Keratinocyte (primary cell): ENCODE data around the gene PLS3. TPM values are rescaled to one million over a fixed set of nuclear protein-coding genes. Genes with fewer than 3 reads are reported as not detected.

ENCODE experiments used
- DNase-seq: peaks from one replicate; pipeline ENCODE4 v3.0.0-alpha.2; 2011; ENCODE audit warnings: low read depth, missing footprints, low spot score
- FAIRE-seq: peaks from 2 replicates; lab custom pipeline; 2011; peaks lifted over from hg19 to GRCh38; lab: Jason Lieb, UNC
- H2AFZ ChIP-seq: 2 replicates; pipeline ENCODE4 v1.6.0; 2012; ENCODE audit warnings: low read length, control low read depth, inconsistent platforms; ENCODE audit not compliant: control insufficient read depth
- H3K27ac ChIP-seq: 2 replicates; pipeline ENCODE4 v1.5.1; 2011; ENCODE audit warnings: low read length; ENCODE audit not compliant: control insufficient read depth, insufficient read depth
- H3K27me3 ChIP-seq: 3 replicates; pipeline ENCODE4 v1.6.0; 2011; ENCODE audit warnings: low read length; ENCODE audit not compliant: control insufficient read depth, insufficient read depth; ENCODE audit errors: extremely low read depth
- H3K36me3 ChIP-seq, 2 experiments: 2 replicates in 1 of 2; 3 replicates in 1 of 2; pipeline ENCODE4 v1.5.1; 2011; ENCODE audit warnings: low read length in 2 of 2, mild to moderate bottlenecking in 1 of 2; ENCODE audit not compliant: control insufficient read depth in 2 of 2, insufficient read depth in 2 of 2; ENCODE audit errors: extremely low read depth in 1 of 2
- H3K4me1 ChIP-seq: 3 replicates; pipeline ENCODE4 v1.5.1; 2011; ENCODE audit warnings: low read length; ENCODE audit not compliant: control insufficient read depth, insufficient read depth; ENCODE audit errors: extremely low read depth
- H3K4me2 ChIP-seq: 3 replicates; pipeline ENCODE4 v1.6.0; 2011; ENCODE audit warnings: low read depth, low read length; ENCODE audit not compliant: control insufficient read depth, insufficient read depth; ENCODE audit errors: extremely low read depth
- H3K4me3 ChIP-seq, 3 experiments: fragments of 200-600 bp in 1 of 3; sonication (generic) in 1 of 3; 2 replicates in 2 of 3; 3 replicates in 1 of 3; pipeline ENCODE4 v1.5.1; 2011 to 2016; ENCODE audit warnings: low read length in 3 of 3, mild to moderate bottlenecking in 3 of 3, control low read depth in 2 of 3, inconsistent platforms in 1 of 3, low read depth in 1 of 3, mixed read lengths in 1 of 3, mixed run types in 1 of 3, moderate library complexity in 1 of 3; ENCODE audit not compliant: control insufficient read depth in 2 of 3, insufficient read depth in 2 of 3; ENCODE audit errors: extremely low read depth in 1 of 3
- H3K79me2 ChIP-seq: 2 replicates; pipeline ENCODE4 v1.6.0; 2012; ENCODE audit warnings: low read length; ENCODE audit not compliant: control insufficient read depth, insufficient read depth
- H3K9ac ChIP-seq: 3 replicates; pipeline ENCODE4 v1.6.0; 2011; ENCODE audit warnings: low read length; ENCODE audit not compliant: control insufficient read depth, insufficient read depth; ENCODE audit errors: extremely low read depth
- H3K9me1 ChIP-seq: 3 replicates; pipeline ENCODE4 v1.6.0; 2011; ENCODE audit warnings: low read length; ENCODE audit not compliant: control insufficient read depth, insufficient read depth; ENCODE audit errors: extremely low read depth
- H3K9me3 ChIP-seq: 2 replicates; pipeline ENCODE4 v1.5.1; 2012; ENCODE audit warnings: low read depth, low read length; ENCODE audit not compliant: control insufficient read depth
- H4K20me1 ChIP-seq: 3 replicates; pipeline ENCODE4 v1.6.0; 2011; ENCODE audit warnings: low read length; ENCODE audit not compliant: control insufficient read depth, insufficient read depth; ENCODE audit errors: extremely low read depth
- CTCF ChIP-seq, 3 experiments: IDR thresholded peaks in 1 of 3; conservative IDR thresholded peaks in 1 of 3; optimal IDR thresholded peaks in 1 of 3; 2 replicates in 2 of 3; 3 replicates in 1 of 3; pipeline versions ENCODE3 to v1.5.1; 2011; ENCODE audit warnings: low read length in 3 of 3, mild to moderate bottlenecking in 3 of 3, moderate library complexity in 2 of 3, control low read depth in 1 of 3, inconsistent platforms in 1 of 3; ENCODE audit not compliant: insufficient read depth in 2 of 3; ENCODE audit errors: extremely low read depth in 1 of 3
- EZH2 ChIP-seq: IDR thresholded peaks from one replicate; pipeline ENCODE4 v1.6.1; 2012; ENCODE audit warnings: inconsistent platforms, mild to moderate bottlenecking, low read length, moderate library complexity
- dilution Hi-C: fragments of 300-500 bp; cut with MboI; formaldehyde crosslinking; loops from one replicate; pipeline ENCODE4 v1.7.0; 2020; ENCODE audit warnings: low sequenced_read_pairs; ENCODE audit not compliant: extremely low pct_ligation_motif_present
- polyA plus RNA-seq, 5 experiments: library from polyadenylated mRNA; depleted of rRNA in 3 of 5; stranded (reverse) in 3 of 5; stranded (forward) in 1 of 5; unstranded in 1 of 5; fragments of >200 nt; gene quantifications; 1 replicate in 1 of 5; 2 replicates in 3 of 5; 3 replicates in 1 of 5; pipeline versions ENCODE4 v1.2.1 to v1.2.3, GENCODE V29; 2011 to 2012; ENCODE audit warnings: missing spikeins in 2 of 5, low read depth in 1 of 5, low replicate concordance in 1 of 5

The PLS3 gene
- polyA plus RNA-seq, 1 donor (not counting 4 experiments of a cell fraction or from before 2014, with no cell fraction given), result 457 TPM

- Histone ChIP-seq H3K4me1 (no peaks in the 10 kb centered on the region), H2AFZ (no peak overlapping the region), H3K36me3 (peaks cover 6 to 8% of the 10 kb centered on the region in 2 experiments), H3K9ac (no peak overlapping the region), H3K79me2 (no peaks in the 10 kb centered on the region), H3K27ac (peak overlapping the region; percentile 30), H3K9me3 (no peaks in the 10 kb centered on the region), H4K20me1 (no peaks in the 10 kb centered on the region), H3K27me3 (peaks cover 5% of the 10 kb centered on the region), H3K4me2 (no peak overlapping the region), H3K4me3 (no peak overlapping the region), H3K9me1 (no peaks in the 10 kb centered on the region)
- DNase-seq, result no peak
- no peak for FAIRE-seq
- peak; percentile 72 to 82 (median 73) for TF ChIP-seq CTCF (optimal IDR thresholded peaks at IDR 0.05 in 1 of 3, IDR thresholded peaks at IDR 0.05 in 1 of 3, conservative IDR thresholded peaks at IDR 0.05 in 1 of 3; ENCODE audit: extremely low read depth in 1 of 3, insufficient read depth in 2 of 3, low read length in 3 of 3)
- TF ChIP-seq EZH2, result no peak
- dilution Hi-C loops, result no loop called here
Observed at GRCh38 chrX:115650916-115651315, 89.9 kb downstream of the PLS3 start.

- H3K36me3 ChIP-seq, result peaks cover 6 to 8% of the 10 kb centered on the region in 2 experiments
- H3K4me2 ChIP-seq, result no peak overlapping the region
- H3K9ac ChIP-seq, result no peak overlapping the region
- H3K4me1 ChIP-seq, result no peaks in the 10 kb centered on the region
- H3K27me3 ChIP-seq, result peaks cover 5% of the 10 kb centered on the region
- no peaks in the 10 kb centered on the region for H4K20me1 ChIP-seq
- no peak overlapping the region for H3K4me3 ChIP-seq
- no peak for TF ChIP-seq CTCF (optimal IDR thresholded peaks at IDR 0.05 in 1 of 3, IDR thresholded peaks at IDR 0.05 in 1 of 3, conservative IDR thresholded peaks at IDR 0.05 in 1 of 3; ENCODE audit: extremely low read depth in 1 of 3, insufficient read depth in 2 of 3, low read length in 3 of 3)
- TF ChIP-seq EZH2, result no peak
- H2AFZ ChIP-seq, result no peak overlapping the region
- dilution Hi-C loops, result no loop called here
- no peaks in the 10 kb centered on the region for H3K9me3 ChIP-seq
- no peak overlapping the region for H3K27ac ChIP-seq
- no peaks in the 10 kb centered on the region for H3K9me1 ChIP-seq
- no peaks in the 10 kb centered on the region for H3K79me2 ChIP-seq
- FAIRE-seq (no peak), DNase-seq (no peak)
Observed at GRCh38 chrX:115652221-115652620, 91.2 kb downstream of the PLS3 start.
